Neural cell (in vitro differentiated cells): ENCODE data around the gene IL12B.

ENCODE experiments used
- EP300 ChIP-seq: fragments of 450-650 bp; conservative IDR thresholded peaks from 2 replicates; pipeline ENCODE4 v1.6.1; 2014; ENCODE audit warnings: antibody characterized with exemption, mild to moderate bottlenecking, moderate library complexity; ENCODE audit not compliant: poor library complexity, severe bottlenecking
- EZH2 ChIP-seq: fragments of 200-600, 300-800 bp; shearing (Covaris generic), sonication (generic); IDR thresholded peaks from 2 replicates; pipeline ENCODE4 v1.6.1; 2014; ENCODE audit warnings: antibody characterized with exemption, low read length, borderline replicate concordance, mild to moderate bottlenecking; ENCODE audit not compliant: insufficient read depth, poor library complexity, severe bottlenecking
- SMC3 ChIP-seq: fragments of 450-650 bp; conservative IDR thresholded peaks from 2 replicates; pipeline ENCODE4 v1.6.1; 2014; ENCODE audit warnings: antibody characterized with exemption, mild to moderate bottlenecking, moderate library complexity; ENCODE audit not compliant: poor library complexity
- TAF1 ChIP-seq: IDR thresholded peaks from 2 replicates; pipeline ENCODE4 v1.6.1; 2012; ENCODE audit warnings: low read depth
- TF ChIP-seq, protein P1 (sequence below): fragments of 450-650 bp; IDR thresholded peaks from 2 replicates; pipeline ENCODE4 v1.5.1; 2014; ENCODE audit warnings: antibody characterized with exemption, mild to moderate bottlenecking, moderate library complexity; ENCODE audit not compliant: poor library complexity, severe bottlenecking
- TF ChIP-seq, protein P2 (sequence below): IDR thresholded peaks from 2 replicates; pipeline ENCODE4 v1.6.1; 2012; ENCODE audit warnings: borderline replicate concordance

DNA sequence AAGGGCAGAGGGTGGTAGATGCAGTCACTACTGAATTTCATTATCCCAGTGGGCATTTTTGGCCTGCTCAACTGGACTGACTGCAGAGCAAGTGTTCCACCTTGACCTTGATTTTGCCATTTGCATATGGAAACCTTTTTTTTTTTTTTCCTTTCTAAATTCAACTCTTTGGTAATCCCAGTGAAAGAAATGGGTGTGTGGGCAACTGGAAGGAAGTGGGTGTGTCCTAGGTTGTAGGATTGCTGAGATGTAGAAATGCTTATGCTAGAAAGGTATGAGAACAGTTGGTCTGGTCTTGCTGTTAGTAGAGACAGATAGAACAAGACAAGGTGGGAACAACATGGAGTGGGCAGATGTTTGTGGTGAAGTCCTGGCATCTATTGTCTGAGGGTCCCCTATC lies 7.8 kb upstream of the IL12B start:
- TF ChIP-seq, protein P1, sequence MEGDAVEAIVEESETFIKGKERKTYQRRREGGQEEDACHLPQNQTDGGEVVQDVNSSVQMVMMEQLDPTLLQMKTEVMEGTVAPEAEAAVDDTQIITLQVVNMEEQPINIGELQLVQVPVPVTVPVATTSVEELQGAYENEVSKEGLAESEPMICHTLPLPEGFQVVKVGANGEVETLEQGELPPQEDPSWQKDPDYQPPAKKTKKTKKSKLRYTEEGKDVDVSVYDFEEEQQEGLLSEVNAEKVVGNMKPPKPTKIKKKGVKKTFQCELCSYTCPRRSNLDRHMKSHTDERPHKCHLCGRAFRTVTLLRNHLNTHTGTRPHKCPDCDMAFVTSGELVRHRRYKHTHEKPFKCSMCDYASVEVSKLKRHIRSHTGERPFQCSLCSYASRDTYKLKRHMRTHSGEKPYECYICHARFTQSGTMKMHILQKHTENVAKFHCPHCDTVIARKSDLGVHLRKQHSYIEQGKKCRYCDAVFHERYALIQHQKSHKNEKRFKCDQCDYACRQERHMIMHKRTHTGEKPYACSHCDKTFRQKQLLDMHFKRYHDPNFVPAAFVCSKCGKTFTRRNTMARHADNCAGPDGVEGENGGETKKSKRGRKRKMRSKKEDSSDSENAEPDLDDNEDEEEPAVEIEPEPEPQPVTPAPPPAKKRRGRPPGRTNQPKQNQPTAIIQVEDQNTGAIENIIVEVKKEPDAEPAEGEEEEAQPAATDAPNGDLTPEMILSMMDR, result no peak
- TF ChIP-seq TAF1 (no peak), SMC3 (no peak), EZH2 (no peak), EP300 (no peak)
- TF ChIP-seq, protein P2, sequence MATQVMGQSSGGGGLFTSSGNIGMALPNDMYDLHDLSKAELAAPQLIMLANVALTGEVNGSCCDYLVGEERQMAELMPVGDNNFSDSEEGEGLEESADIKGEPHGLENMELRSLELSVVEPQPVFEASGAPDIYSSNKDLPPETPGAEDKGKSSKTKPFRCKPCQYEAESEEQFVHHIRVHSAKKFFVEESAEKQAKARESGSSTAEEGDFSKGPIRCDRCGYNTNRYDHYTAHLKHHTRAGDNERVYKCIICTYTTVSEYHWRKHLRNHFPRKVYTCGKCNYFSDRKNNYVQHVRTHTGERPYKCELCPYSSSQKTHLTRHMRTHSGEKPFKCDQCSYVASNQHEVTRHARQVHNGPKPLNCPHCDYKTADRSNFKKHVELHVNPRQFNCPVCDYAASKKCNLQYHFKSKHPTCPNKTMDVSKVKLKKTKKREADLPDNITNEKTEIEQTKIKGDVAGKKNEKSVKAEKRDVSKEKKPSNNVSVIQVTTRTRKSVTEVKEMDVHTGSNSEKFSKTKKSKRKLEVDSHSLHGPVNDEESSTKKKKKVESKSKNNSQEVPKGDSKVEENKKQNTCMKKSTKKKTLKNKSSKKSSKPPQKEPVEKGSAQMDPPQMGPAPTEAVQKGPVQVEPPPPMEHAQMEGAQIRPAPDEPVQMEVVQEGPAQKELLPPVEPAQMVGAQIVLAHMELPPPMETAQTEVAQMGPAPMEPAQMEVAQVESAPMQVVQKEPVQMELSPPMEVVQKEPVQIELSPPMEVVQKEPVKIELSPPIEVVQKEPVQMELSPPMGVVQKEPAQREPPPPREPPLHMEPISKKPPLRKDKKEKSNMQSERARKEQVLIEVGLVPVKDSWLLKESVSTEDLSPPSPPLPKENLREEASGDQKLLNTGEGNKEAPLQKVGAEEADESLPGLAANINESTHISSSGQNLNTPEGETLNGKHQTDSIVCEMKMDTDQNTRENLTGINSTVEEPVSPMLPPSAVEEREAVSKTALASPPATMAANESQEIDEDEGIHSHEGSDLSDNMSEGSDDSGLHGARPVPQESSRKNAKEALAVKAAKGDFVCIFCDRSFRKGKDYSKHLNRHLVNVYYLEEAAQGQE, result no peak
